HS-27A (cell line): ENCODE measurements around the gene GNG2.

Experiments used
- DNase-seq: peaks from one replicate; pipeline ENCODE4 v3.0.0-alpha.2; 2012; ENCODE audit warnings: low read depth, missing footprints

The GNG2 gene

DNA sequence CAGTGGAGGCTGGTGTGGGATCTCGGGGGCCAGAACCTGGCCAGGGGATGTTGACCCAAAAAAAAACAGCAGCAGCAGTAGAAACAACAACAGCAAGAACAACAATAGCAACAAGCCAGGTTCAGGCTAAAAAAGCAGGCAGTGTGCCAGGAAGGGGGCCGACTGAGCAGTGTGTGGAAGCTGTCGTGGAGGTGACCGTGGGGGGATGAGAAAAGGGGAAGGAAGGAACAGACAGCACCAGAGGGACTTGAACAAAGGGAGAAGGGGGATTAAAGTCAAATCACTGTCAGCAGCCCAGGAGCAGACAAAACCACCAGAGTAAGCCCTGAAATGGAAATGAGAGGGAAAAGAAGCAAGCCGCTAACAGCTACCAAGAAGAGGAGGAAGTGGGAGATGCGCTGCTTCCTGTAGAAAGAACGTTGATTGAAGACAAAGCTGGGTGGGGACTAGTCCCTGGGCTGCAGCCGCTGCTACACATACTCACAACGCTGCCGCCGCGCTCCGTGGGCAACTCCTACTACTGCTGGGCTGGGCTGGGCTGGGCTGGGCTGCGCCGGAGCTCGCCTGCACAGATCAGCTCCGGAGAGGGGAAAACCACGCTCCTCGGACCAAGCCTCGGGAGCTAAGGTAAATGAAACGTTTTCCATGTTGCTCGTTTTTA is at the start of gene GNG2:
GNG2 (plus strand) TSS at position 449 of the 661 bp plus-strand sequence. CDS start 90,067 bp downstream, outside the sequence.
- DNase-seq: no peak

DNA sequence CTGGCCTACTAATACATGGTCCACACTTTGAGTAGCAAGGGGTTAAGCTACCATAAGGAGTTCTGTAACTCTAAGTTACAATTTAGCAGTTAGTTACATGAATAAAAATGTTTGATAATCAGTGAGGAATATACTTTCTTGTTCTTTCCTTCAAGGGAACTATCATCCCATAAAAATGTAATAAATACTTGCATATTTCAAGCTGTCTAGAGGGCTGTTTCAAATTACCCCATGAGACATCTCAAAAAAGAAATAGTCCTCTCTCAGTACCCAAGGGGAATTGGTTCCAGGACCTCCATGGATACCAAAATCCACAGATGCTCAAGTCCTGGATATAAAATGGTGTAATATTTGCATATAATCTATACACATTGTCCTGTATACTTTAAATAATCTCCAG is 48.7 kb upstream of the GNG2 start:
- no peak for DNase-seq

DNA sequence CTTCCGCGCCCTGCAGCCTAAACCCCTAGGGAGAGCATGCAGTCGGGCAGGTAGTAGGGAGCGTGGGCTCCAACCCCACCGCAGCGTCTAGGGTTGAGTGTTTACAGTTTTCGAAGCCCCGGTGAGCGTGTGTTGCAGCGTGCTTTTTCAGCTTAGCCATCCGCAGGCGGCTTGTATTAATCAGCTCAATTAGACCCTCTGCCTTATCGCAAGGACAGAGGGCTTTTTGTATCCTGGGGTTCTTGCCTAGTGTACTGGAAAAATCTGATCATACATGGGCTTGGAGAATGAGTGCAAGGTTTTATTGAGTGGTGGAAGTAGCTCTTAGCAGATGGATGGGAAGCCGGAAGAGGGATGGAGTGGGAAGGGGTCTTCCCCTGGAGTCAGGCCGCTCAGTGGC is 44.4 kb upstream of the GNG2 start:
- DNase-seq: no peak

DNA sequence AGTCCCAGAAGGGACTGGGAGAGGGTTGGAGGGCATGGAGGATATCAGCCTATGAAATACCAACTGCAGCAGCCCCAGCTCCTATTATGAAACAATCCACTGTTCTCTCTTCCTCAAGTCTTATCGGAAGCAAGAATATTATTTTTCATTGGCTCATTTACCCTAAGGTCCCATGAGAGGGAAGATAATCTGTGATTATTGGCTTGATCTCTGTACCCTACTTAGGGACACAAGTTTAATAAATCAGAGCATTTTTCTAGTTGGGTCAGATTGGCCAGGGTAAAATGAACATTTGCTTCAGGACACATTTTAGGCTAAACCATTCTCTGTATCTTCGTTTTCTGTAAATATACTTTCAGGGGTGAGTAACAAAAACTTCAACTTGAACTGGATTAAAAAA is 43.1 kb upstream of the GNG2 start:
- no peak for DNase-seq

DNA sequence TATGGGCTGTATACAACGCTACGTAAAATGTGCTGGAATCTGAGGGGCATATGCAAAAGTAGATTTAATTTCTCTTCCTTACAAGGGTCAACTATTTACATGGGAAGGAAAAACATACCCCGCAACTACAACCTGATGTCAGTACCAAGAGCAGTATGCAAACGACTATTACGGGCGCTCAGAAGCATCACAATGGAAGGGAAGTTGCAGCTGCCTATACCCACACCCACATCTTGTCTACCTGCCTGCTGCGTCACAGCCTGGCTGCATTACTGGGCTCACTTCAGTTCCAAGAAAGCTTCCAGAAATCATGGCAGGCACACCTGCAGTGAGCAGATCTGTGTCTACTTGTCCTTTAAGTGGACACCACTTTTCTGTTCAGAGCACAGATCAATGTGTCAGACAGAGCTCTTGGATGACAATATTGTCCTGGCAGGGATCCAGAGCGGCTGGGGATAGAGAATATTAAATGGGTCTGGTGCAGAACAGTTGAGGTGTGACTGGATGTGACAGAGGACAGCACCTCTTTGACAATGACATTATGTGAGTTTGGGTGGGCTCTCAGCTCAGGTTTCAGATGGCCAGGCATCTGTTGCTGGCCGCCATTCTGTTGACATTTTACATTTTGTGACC is 41.5 kb upstream of the GNG2 start:
- DNase-seq: no peak

DNA sequence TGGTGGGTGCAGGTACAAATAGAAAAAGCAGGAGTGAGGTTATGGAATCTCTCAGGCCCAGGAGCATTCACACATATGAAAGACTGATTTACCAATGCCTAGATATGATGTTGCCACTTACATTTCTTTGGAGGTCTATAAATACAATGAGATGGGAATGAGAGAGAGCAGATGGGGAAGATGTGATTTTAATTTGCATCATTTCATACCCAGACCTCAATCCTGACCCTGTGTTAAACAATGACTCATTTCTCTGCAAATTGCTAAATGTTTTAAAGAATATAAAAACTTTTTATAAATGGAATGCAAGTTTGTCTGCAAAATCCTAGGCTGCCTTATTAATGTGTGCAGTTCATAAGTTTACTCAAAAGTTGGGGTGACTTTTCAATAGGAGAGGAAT is 38.6 kb upstream of the GNG2 start:
- no peak for DNase-seq

DNA sequence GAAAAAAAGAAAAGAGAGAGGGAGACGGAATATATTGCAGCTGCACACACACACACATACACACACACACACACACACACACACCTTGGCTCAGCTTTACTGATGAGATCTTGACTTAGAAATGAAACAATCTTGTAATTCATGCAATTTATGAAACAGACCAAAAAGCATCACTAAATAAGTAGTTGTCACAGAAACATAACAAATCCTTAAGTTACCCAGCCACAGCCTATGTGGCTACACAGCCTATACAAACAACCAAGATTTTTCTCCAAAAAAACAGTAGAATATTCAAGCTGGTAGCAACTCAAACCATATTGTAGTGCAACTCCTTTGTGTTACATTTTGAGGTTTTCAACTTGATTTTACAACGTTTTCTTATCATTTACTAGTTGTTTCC is 37.9 kb upstream of the GNG2 start:
- no peak for DNase-seq

DNA sequence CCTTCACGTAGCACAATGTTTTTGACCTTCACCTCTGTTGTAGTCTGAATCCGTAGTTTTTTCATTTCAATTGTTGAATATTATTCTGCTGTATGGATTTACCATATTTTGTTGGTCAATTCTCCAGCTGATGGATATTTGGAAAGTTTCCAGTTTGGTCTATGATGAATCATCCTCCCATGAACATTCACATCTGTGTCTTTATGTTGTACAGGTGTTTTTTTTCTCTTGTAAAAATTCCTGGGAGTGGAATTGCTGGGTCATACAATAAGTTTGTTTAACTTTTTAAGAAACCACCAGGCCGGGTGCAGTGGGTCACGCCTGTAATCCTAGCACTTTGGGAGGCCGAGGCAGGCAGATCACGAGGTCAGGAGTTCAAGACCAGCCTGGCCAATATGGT is 36.7 kb upstream of the GNG2 start:
- DNase-seq: no peak

DNA sequence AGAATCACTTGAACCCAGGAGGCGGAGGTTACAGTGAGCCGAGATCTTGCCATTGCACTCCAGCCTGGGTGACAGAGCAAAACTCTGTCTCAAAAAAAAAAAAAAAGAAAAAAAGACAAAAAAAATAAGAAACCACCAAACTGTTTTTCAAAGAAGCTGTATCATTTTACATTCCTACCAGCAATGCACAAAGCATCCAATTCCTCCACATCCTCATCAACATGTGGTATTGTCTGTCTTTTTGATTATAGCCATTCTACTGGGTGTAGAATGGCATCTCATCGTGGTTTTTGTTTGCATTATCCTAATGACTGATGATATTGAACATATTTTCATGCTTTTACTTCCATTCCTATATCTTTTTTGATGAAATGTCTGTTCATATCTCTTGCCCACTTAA is 36.2 kb upstream of the GNG2 start:
- DNase-seq: no peak

DNA sequence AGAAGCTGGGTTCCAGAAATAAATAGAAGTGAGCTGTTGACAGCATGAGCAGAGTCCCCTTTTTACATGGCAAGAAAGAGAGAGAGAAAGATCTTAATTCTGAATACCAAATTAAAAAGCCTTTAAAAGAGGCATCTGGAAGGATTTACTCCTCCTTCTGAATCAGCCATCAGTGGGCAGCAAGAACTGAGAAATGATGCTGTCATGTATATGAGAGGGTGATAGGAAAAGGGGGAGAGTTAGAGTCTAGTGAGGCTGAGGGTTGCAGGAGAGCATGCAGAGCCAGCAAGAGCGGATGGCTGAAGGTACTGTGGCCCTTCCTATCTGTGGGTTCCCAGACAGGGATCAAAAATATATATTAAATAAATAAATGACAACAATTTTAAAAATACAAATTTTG is 34.5 kb upstream of the GNG2 start:
- no peak for DNase-seq

DNA sequence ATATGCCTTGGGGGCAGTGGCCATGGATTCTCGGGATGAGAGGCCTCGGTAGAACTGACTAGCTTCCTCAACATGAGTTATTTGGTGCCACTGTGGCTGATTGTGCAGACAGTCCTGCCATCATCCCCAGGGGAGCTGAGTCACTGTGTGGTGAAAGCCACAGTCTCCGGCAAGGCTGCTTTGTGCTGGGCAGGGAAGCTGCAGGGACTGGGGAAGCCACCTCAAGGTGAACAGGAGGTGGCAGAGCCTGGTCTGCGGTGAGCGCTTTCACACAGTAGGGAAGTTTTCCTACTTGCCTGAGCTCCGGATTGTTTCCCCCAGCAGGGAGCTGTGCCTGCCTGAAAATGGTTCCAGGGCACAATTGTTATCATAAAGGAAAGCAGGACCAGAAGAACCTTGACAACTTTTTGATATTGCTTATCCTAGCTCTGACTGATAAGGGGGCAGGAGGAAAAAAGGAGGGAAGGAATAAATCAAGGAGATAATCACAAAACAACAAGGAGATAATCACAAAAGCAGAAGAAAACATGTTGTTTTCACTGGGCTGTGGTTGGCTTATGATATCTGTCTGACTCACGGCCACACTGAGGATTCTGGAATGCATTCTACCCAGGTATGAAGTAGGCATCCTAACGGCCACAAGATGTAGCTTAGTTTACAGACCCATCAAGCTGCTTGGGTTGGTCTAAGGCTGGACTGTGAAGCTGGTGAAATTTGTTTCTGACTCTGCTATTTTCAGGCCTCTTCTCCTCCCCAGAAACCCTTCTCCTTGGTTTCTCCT is 32.2 kb upstream of the GNG2 start:
- no peak for DNase-seq

DNA sequence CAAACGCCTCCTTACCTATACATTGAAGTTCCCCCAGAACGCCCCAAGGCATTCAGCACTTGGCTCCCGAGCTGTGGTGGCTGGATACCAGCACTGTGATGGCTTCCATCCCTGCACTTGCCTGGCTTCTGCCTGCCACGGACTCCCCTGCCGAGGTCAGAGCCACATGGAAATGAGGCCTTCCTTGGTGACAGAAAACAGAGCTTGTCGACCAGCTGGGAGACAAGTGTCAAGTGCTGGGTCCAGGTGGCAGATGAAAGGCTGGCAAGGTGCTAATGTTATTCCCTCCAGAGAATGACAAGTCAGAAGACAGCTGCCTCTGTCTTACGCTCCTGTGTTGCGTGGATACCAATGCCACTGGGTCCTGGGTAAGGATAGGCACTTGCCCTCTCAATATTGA is 26.2 kb upstream of the GNG2 start:
- DNase-seq: no peak

DNA sequence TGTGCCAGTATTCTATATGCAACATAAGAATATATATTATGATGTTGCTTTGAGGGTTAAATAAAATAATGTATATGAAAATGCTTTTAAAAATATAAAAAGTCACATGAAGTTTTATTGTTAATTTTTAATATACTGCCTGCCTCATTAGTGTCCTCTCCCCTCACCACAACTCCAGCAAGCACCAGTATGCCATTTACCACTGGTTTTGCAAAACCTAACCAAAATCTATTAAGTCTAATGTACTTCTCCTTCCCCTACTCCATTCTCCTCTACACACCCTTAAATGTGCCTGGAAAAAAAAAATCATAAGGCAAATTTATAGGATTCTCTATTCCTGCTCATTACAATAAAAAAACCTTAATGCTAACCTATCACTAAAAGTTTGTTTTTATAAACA is 24.0 kb upstream of the GNG2 start:
- DNase-seq: no peak

DNA sequence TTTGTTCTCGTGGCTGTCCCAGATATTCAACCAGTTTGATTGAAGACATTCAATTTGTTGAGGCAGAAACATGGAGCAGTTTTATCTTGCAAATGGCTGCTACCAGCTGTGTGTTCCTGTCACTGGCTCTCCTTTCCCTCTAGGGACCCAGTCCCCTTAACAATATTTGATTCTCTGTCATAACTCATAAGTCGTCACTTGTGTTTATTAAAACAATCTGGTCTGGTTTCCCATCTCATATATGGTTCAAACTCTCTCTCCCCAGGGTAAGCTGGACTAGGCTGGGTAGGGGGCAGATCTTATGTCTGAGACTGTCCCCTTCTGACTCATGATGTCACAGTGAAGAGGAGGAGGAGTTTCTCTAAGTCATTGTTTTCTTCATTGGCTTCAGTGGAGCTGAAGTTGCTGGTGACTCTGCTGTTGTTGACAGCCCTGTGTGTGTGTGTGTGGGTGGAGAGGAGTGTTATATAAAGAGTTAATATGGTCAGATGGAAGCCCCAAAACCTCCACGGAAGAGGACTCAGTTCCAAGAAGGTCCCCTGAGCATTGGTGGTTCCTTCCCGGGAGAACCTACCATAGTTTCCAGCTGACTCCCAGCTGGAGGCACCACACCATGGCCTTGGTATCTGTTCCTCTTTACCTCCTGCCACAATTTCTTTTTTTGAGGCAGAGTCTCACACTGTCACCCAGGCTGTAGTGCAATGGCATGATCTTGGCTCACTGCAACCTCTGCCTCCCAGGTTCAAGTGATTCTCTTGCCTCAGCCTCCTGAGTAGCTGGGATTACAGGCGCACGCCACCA is 16.1 kb upstream of the GNG2 start:
- DNase-seq: no peak

DNA sequence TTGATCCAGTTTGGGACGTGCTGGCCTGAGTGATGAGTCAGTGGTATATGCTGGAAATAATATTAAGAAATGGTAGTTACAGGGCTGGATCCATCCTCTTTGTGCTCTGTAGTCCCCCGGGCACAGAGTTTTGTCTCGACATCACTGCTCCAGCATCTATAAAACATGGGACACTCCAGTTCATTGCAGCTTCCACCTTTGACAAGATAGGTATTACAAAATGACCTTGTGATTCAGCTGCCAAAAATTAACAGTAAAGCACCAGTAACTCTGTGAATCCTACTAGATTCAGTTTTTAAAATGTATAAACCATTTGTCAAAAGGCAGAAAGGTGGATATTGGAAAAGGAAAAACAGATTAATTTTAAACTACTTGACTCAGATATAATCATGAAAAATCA is 14.6 kb upstream of the GNG2 start:
- DNase-seq: no peak

DNA sequence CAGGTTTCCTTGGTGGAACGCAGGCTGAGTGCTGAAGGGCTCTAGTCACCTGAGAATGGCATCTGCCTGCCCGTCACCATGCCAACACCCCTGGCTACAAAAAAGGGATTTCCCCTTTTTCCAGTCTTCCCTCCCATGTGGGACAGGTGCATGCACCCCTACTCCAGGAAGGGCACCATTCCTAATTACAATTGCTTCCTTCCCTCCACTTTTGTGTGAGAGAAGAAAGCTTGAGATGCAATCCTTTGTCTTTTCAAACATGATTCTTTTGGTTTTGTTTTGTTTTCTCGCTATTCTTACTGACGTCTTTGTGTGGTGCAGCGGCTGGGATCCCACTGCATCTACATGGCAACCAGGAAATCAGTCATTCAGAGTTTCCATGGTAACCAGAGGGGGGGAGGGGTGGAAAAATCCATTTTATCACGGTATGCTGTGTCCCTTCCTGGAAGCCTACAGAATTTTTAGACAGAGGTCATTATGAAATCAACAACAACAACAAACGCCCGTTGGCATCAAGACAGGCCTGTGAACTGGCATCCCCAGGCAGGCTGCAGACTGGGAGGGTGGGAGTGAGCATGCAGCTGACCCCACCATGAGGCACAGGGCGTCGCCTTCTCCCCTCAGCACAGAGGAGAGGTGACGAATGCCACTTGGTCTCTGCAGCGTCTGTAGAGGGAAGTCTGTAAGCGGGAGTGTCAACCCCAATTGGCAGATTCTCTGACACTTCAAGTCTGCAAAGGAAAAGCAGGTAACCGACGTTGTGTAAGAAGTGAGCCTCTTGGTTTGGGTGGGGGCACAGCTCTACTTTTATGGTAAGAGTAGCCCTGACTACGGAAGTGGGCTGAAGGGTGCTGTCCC is 13.6 kb upstream of the GNG2 start:
- no peak for DNase-seq

DNA sequence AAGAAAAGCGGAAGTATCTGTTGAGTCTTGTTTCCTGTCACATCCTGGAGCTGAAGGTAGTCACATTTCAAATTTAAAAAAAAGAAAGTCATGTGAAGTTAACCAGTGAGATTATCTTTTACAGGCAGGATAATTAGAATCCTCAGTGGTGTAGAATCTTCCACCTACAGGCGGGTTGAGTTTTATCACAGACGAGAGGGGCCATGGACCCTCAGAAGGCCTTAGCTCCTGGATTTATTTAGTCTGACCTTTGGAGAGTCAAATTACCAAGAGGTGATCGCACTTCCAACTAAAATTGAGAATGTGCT is 13.0 kb upstream of the GNG2 start:
- no peak for DNase-seq

DNA sequence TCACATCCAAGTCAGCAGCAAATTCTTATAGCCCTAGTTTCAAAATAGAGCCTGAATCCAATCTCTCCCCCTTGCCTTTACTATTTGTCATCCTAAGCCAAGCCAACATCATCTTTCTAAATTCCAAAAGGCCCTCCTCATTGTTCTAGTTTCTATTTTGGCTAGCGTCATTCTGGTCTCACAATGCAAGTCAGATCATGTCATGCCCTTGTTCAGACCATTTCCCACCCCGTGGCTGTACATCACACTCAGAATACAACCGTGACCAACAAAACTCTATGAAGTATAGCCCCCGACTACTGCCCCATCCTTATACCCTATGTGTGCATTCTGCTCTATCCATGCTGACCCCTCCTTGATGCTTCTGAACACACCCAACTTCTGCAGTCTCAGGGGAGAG is 12.3 kb upstream of the GNG2 start:
- no peak for DNase-seq

DNA sequence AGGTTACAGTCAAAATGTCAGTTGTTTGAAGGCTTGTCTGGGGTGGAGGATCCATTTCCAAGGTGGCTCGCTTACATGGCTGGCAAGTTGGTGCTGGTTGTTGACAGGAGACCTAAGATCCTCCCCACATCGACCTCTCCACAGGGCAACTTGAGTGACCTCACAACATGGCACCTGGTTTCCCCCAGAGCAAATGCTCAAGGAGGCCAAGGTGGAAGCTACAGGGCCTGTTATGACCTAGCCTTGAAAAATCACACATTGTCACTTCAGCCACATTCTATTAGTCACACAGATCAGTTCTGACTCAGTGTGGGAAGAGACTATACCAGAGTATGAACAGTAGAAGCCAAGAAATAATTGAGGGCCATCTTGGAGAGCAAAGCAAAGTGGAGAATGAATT is 11.3 kb upstream of the GNG2 start:
- no peak for DNase-seq

DNA sequence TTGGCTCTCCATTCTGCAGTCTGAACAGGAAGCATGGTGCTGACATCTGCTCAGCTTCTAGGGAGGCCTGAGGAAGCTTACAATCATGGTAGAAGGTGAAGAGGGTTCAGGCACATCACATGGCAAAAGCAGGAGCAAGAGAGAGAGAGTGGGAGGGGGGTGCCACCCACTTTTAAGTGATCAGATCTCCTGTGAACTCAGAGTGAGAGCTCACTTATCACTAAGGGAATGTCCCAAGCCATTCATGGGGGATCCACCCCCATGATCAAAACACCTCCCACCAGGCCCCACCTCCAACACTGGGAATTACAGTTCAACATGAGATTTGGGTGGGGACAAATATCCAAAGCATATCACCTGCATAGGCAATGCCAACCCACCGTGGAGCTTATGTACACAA is 9.8 kb upstream of the GNG2 start:
- DNase-seq: no peak

DNA sequence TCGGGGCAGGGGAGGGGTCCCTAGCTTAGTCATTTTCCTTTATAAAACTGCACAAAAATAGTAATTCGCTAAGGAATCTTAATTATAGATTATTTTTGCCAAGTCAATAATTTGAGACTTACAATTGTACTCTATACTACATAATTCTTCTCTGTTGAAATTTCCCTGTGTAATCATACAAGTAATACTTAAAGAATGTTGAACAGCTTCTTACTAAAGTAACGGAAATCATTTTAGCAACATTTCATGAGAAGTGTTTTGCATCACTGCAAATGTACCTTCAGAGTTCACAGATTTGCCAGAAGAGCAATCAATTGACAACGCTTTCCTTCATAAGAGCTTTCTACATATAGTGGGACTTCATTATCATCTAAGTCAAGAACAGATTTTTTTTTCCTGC is 7.9 kb upstream of the GNG2 start:
- DNase-seq: no peak

DNA sequence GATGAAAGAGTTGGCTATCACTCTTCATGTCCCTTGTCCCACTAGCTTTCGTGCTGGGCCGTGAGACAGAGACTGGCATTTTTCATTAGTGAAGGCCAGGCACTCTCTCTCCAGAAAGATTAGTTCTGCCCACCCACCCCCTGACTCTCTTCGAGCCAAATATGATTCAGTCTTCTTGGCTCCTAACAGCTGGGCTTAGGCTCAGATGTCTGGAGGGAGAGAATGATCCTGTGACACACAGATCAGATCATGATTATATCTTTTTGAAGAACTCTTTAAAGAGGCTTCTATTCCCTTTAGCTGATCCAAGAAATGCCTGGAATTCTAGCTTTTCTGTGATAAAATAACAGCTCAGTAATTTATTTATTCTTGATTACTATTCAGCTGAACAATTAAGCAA is 5.2 kb upstream of the GNG2 start:
- DNase-seq: no peak
